ENCODE results near the gene AMPD2.

GRCh38 chr1:109639841-109640184 lies 20.2 kb downstream of the AMPD2 start:
- TF ChIP-seq MXD1 (CRISPR knock-in tag; IDR thresholded peaks at IDR 0.05; ENCODE audit: borderline replicate concordance, poor library complexity, severe bottlenecking): no peak
- no peak for TF ChIP-seq POLR2A (conservative IDR thresholded peaks at IDR 0.05)
- no peak for TF ChIP-seq KLF6 (CRISPR knock-in tag; IDR thresholded peaks at IDR 0.05; ENCODE audit: borderline replicate concordance)
- TF ChIP-seq KDM4B (IDR thresholded peaks at IDR 0.05; ENCODE audit: borderline replicate concordance in 2 of 2, low read depth in 1 of 2): no peak
- TF ChIP-seq RFX5 (IDR thresholded peaks at IDR 0.05; ENCODE audit: low read depth, low read length): no peak
- no peak for TF ChIP-seq ZNF668 (CRISPR knock-in tag; IDR thresholded peaks at IDR 0.05)
- no peak for TF ChIP-seq CTCF (IDR thresholded peaks at IDR 0.05 in 2 of 3, conservative IDR thresholded peaks at IDR 0.05 in 1 of 3; ENCODE audit: insufficient read depth in 2 of 3, low read depth in 1 of 3, low read length in 3 of 3)
- no peak for TF ChIP-seq GATA2 (CRISPR knock-in tag; IDR thresholded peaks at IDR 0.05)
